ENCODE data around the gene FAM168A.

DNA sequence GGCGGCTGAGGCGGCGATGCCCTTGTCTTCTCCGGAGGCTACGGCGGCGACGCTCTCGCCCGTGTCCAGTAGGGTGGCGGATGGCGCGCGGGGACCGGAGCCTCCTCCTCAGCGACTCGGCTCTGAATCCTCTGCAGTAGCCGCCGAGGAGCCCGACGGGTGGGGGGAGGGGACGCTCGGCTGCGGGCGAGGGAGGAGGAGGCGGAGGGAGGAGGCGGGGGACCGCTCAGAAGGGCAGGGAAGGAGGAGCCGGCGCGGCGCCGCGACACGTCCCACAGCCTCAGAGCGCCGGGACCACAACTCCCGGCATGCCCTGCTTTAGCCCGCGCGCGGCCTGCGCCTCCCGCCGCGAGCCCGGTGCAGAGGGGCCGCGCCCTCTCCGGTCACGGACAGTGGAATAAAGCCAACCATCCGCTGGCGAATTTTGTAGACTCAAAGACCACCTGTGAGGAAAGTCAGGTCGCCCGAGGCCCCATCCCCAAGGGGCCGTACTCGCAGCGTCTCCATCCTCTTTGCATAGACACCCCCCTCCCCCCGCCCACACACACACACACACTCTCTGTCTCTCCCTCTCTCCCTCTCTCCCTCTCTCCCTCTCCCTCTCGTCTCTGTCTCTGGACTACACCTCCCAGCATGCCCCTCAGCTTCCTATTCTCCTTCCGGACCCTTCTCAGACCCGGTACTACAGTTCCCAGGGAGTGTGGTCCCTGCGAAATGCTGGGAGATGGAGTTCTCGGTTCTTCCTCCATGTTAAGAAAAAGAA lies at the start of gene FAM168A:
- TF ChIP-seq, protein P1, sequence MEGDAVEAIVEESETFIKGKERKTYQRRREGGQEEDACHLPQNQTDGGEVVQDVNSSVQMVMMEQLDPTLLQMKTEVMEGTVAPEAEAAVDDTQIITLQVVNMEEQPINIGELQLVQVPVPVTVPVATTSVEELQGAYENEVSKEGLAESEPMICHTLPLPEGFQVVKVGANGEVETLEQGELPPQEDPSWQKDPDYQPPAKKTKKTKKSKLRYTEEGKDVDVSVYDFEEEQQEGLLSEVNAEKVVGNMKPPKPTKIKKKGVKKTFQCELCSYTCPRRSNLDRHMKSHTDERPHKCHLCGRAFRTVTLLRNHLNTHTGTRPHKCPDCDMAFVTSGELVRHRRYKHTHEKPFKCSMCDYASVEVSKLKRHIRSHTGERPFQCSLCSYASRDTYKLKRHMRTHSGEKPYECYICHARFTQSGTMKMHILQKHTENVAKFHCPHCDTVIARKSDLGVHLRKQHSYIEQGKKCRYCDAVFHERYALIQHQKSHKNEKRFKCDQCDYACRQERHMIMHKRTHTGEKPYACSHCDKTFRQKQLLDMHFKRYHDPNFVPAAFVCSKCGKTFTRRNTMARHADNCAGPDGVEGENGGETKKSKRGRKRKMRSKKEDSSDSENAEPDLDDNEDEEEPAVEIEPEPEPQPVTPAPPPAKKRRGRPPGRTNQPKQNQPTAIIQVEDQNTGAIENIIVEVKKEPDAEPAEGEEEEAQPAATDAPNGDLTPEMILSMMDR (conservative IDR thresholded peaks at IDR 0.05 in 1 of 2, IDR thresholded peaks at IDR 0.05 in 1 of 2; ENCODE audit: extremely low read depth in 1 of 2, insufficient read depth in 1 of 2, low read depth in 1 of 2, low read length in 2 of 2), result peak; percentile 5 to 31
- no peak for TF ChIP-seq EZH2 (IDR thresholded peaks at IDR 0.05; ENCODE audit: borderline replicate concordance, low read length)

Data from mammary epithelial cell (primary cell).